Osteoblast (primary cell): ENCODE data around the gene TMC6. TPM values are rescaled to one million over a fixed set of nuclear protein-coding genes. Genes with fewer than 3 reads are reported as not detected.

Experiments
- DNase-seq: peaks from one replicate; pipeline ENCODE4 v3.0.0; 2011; ENCODE audit warnings: low spot score, mixed read lengths; ENCODE audit not compliant: insufficient read length; ENCODE audit errors: missing footprints
- H2AFZ ChIP-seq: 2 replicates; pipeline ENCODE4 v1.6.0; 2011; ENCODE audit warnings: mild to moderate bottlenecking, low read length
- H3K27ac ChIP-seq: 2 replicates; pipeline ENCODE4 v1.5.1; 2011; ENCODE audit warnings: mild to moderate bottlenecking, low read depth, low read length, moderate library complexity
- H3K27me3 ChIP-seq: 2 replicates; pipeline ENCODE4 v1.6.0; 2012; ENCODE audit warnings: mild to moderate bottlenecking, control low read depth, inconsistent platforms, low read length, moderate library complexity; ENCODE audit not compliant: insufficient read depth
- H3K36me3 ChIP-seq: 2 replicates; pipeline ENCODE4 v1.5.1; 2011; ENCODE audit warnings: mild to moderate bottlenecking, low read length, control low read depth, moderate library complexity; ENCODE audit not compliant: insufficient read depth
- H3K4me1 ChIP-seq: 2 replicates; pipeline ENCODE4 v1.5.1; 2011; ENCODE audit warnings: mild to moderate bottlenecking, low read length, control low read depth, moderate library complexity; ENCODE audit not compliant: insufficient read depth
- H3K4me2 ChIP-seq: 2 replicates; pipeline ENCODE4 v1.6.0; 2011; ENCODE audit warnings: mild to moderate bottlenecking, low read length; ENCODE audit not compliant: insufficient read depth
- H3K4me3 ChIP-seq: fragments of 200-600 bp; sonication (generic); 3 replicates; pipeline ENCODE4 v1.5.1; 2012; ENCODE audit warnings: mild to moderate bottlenecking, low read length, inconsistent platforms; ENCODE audit not compliant: insufficient read depth
- H3K79me2 ChIP-seq: 2 replicates; pipeline ENCODE4 v1.6.0; 2012; ENCODE audit warnings: mild to moderate bottlenecking, low read length, control low read depth, inconsistent platforms; ENCODE audit not compliant: insufficient read depth
- H3K9me3 ChIP-seq: 2 replicates; pipeline ENCODE4 v1.5.1; 2011; ENCODE audit warnings: low read depth, low read length, control low read depth
- H4K20me1 ChIP-seq: 2 replicates; pipeline ENCODE4 v1.6.0; 2012; ENCODE audit warnings: mild to moderate bottlenecking, low read length, control low read depth; ENCODE audit not compliant: insufficient read depth
- total RNA-seq: library from RNA; depleted of rRNA; stranded (reverse); fragments of >200 nt; gene quantifications from 2 replicates; pipeline ENCODE4 v1.2.3, GENCODE V29; 2012
- TF ChIP-seq, protein P1 (sequence below): IDR thresholded peaks from 2 replicates; pipeline ENCODE4 v1.5.1; 2011; ENCODE audit warnings: mild to moderate bottlenecking, low read depth, low read length, moderate library complexity; ENCODE audit errors: extremely low read depth

TMC6 gene
- total RNA-seq, 1 donor = under 0.01 TPM

DNA sequence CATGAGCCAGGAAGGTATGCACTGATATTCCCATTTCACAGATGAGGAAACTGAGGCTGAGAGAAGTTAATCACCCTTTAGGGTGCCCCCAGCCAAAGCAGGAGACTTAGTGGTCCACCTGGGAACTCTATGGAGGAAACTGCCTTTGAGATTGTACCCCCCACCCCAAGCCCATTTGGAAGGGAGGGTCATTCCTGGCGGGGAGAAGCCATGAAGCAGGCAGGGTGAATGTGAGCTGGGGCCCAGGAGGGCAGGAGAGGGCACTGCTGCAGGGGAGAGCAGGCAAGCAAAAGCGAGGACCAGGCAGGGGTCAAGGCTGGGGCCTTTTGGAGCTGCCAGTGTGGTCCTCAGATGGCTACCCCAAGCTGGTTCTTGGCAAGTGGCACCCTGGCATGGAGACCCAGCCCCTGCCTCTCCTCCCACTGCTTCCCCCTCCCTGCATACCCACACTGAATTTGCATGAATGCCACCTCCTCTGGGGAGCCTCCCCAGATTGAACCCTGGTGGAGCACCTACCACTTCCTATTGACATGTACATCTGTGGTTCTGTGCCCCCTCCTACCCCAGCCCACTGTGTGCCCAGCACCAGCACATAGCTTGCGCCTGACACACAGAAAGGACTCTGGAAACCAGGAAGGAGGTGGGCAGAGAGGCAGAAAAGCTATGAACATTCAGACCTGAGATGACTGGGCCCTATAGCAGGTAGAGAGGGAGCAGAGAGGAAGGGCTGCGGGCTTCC, 965 bp upstream of the TMC6 start:
- no peaks in the 10 kb centered on the region for H4K20me1 ChIP-seq
- H3K27me3 ChIP-seq = peaks cover 42% of the 10 kb centered on the region
- no peak overlapping the region for H3K27ac ChIP-seq
- peak; percentile 89 for DNase-seq
- no peaks in the 10 kb centered on the region for H3K4me1 ChIP-seq
- no peaks in the 10 kb centered on the region for H3K79me2 ChIP-seq
- H3K9me3 ChIP-seq = no peaks in the 10 kb centered on the region
- no peak overlapping the region for H2AFZ ChIP-seq
- TF ChIP-seq, protein P1, sequence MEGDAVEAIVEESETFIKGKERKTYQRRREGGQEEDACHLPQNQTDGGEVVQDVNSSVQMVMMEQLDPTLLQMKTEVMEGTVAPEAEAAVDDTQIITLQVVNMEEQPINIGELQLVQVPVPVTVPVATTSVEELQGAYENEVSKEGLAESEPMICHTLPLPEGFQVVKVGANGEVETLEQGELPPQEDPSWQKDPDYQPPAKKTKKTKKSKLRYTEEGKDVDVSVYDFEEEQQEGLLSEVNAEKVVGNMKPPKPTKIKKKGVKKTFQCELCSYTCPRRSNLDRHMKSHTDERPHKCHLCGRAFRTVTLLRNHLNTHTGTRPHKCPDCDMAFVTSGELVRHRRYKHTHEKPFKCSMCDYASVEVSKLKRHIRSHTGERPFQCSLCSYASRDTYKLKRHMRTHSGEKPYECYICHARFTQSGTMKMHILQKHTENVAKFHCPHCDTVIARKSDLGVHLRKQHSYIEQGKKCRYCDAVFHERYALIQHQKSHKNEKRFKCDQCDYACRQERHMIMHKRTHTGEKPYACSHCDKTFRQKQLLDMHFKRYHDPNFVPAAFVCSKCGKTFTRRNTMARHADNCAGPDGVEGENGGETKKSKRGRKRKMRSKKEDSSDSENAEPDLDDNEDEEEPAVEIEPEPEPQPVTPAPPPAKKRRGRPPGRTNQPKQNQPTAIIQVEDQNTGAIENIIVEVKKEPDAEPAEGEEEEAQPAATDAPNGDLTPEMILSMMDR = no peak
- H3K4me3 ChIP-seq = no peak overlapping the region
- no peak overlapping the region for H3K4me2 ChIP-seq
- no peaks in the 10 kb centered on the region for H3K36me3 ChIP-seq

- H3K4me1 ChIP-seq = no peaks in the 10 kb centered on the region
Observed at GRCh38 chr17:78127888-78128550, 536 bp downstream of the TMC6 start.

DNA sequence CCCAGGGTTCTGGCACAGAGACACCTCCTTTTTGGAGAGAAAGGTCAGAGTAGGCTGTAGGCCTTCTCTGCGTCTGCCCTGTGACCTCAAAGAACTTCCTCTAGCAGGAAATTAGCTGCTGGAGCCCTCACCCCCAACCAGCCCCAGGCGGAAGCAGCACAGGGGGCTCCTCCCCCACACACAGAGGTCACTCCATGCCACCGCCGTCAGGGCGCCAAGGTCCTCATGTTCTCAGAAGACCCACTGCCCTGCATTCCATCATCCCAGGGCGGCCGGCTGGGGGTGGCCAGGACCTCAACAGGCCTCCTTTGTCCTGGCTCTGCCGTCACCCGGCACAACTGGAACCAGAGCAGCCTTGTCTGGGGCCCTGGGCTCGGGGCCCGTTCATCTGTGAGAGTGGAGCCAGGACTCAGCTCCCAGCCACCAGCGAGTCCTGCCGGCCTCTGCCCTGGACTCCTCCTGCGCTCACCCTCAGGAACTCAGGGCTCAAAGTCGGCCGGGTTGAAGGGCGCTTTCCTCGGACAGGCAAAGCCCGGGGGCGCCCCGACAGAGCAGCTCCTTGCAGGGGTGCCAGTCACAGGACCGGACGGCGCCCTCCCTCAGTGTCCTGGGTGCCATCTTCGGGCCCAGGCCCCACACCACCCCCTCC, 1.2 kb downstream of the TMC6 start:
- peaks cover 33% of the 10 kb centered on the region for H3K27me3 ChIP-seq
- no peaks in the 10 kb centered on the region for H3K79me2 ChIP-seq
- H3K4me1 ChIP-seq = no peaks in the 10 kb centered on the region
- no peak overlapping the region for H3K27ac ChIP-seq
- H3K36me3 ChIP-seq = no peaks in the 10 kb centered on the region
- H4K20me1 ChIP-seq = no peaks in the 10 kb centered on the region
- H3K4me2 ChIP-seq = no peak overlapping the region
- no peak overlapping the region for H2AFZ ChIP-seq
- TF ChIP-seq, protein P1 = no peak
- H3K4me3 ChIP-seq = no peak overlapping the region
- H3K9me3 ChIP-seq = no peaks in the 10 kb centered on the region
- DNase-seq = peak; percentile 80

More at GRCh38 chr17:78127888-78128550, 536 bp downstream of the TMC6 start:
- no peaks in the 10 kb centered on the region for H3K36me3 ChIP-seq
- no peak overlapping the region for H3K4me2 ChIP-seq
- peak overlapping the region; percentile 22 for H3K4me3 ChIP-seq
- H3K27me3 ChIP-seq = peaks cover 40% of the 10 kb centered on the region
- H3K9me3 ChIP-seq = no peaks in the 10 kb centered on the region
- TF ChIP-seq, protein P1 = no peak
- H3K27ac ChIP-seq = no peak overlapping the region
- H2AFZ ChIP-seq = no peak overlapping the region
- H3K79me2 ChIP-seq = no peaks in the 10 kb centered on the region
- peak; percentile 88 for DNase-seq
- no peaks in the 10 kb centered on the region for H4K20me1 ChIP-seq

- H2AFZ ChIP-seq = no peak overlapping the region
- H3K36me3 ChIP-seq = no peaks in the 10 kb centered on the region
- no peak overlapping the region for H3K4me2 ChIP-seq
- H4K20me1 ChIP-seq = no peaks in the 10 kb centered on the region
- TF ChIP-seq, protein P1 = no peak
- no peak overlapping the region for H3K4me3 ChIP-seq
- no peaks in the 10 kb centered on the region for H3K4me1 ChIP-seq
- H3K27me3 ChIP-seq = peaks cover 30% of the 10 kb centered on the region
- no peak overlapping the region for H3K27ac ChIP-seq
- no peaks in the 10 kb centered on the region for H3K9me3 ChIP-seq
- no peaks in the 10 kb centered on the region for H3K79me2 ChIP-seq
- DNase-seq = peak; percentile 85
Observed at GRCh38 chr17:78126895-78127238, 1.7 kb downstream of the TMC6 start.
